OCI-LY3 (cell line): ENCODE data around the gene AKR1A1.

Experiments
- H2AFZ ChIP-seq: fragments of 200-600, 300-600 bp; shearing (Covaris generic); 2 replicates; pipeline ENCODE4 v1.6.0; 2014; ENCODE audit warnings: antibody characterized with exemption, low read depth, low read length
- H3K27ac ChIP-seq: fragments of 200-600, 300-600 bp; sonication (generic); 2 replicates; pipeline ENCODE4 v1.5.1; 2014; ENCODE audit warnings: mild to moderate bottlenecking, low read length, moderate library complexity, mixed read lengths
- H3K27me3 ChIP-seq: fragments of 200-600, 300-600 bp; sonication (generic); 2 replicates; pipeline ENCODE4 v1.6.1; 2014; ENCODE audit warnings: low read depth, low read length, mixed read lengths
- H3K36me3 ChIP-seq: fragments of 200-600, 300-600 bp; sonication (generic); replicated peaks from 2 replicates; pipeline ENCODE3; 2014; ENCODE audit warnings: low read depth, low read length, mixed read lengths
- H3K4me1 ChIP-seq: fragments of 300-600, 200-600 bp; sonication (generic); 2 replicates; pipeline ENCODE4 v1.6.1; 2014; ENCODE audit warnings: low read length, mixed read lengths
- H3K4me2 ChIP-seq: fragments of 200-600, 300-600 bp; sonication (generic); 2 replicates; pipeline ENCODE4 v1.6.1; 2014; ENCODE audit warnings: low read length, mixed read lengths
- H3K4me3 ChIP-seq: fragments of 300-600, 200-600 bp; sonication (generic); 2 replicates; pipeline ENCODE4 v1.5.1; 2014; ENCODE audit warnings: antibody characterized with exemption, mild to moderate bottlenecking, low read length, moderate library complexity
- H3K79me2 ChIP-seq: fragments of 300-600, 200-600 bp; shearing (Covaris generic); 2 replicates; pipeline ENCODE4 v1.6.1; 2014; ENCODE audit warnings: mild to moderate bottlenecking, low read length, mixed read lengths
- H3K9ac ChIP-seq: fragments of 300-600, 200-600 bp; shearing (Covaris generic); 2 replicates; pipeline ENCODE4 v1.6.0; 2014; ENCODE audit warnings: mild to moderate bottlenecking, low read length, moderate library complexity
- H3K9me3 ChIP-seq: fragments of 200-600, 300-600 bp; shearing (Covaris generic); 2 replicates; pipeline ENCODE4 v1.6.1; 2014; ENCODE audit warnings: low read length, mixed read lengths; ENCODE audit not compliant: insufficient read depth
- H4K20me1 ChIP-seq: fragments of 200-600, 300-600 bp; sonication (generic); 2 replicates; pipeline ENCODE4 v1.6.1; 2016; ENCODE audit warnings: low read length, mixed read lengths; ENCODE audit not compliant: insufficient read depth
- CTCF ChIP-seq: fragments of 200-600, 300-600 bp; sonication (generic); IDR thresholded peaks from 2 replicates; pipeline ENCODE4 v1.5.1; 2014; ENCODE audit warnings: antibody characterized with exemption, low read length, low read depth
- EZH2phosphoT487 ChIP-seq: fragments of 200-600 bp; shearing (Covaris generic); IDR thresholded peaks from 2 replicates; pipeline ENCODE4 v1.6.1; 2018; ENCODE audit warnings: antibody characterized with exemption, mixed run types, low read depth

Gene AKR1A1

DNA sequence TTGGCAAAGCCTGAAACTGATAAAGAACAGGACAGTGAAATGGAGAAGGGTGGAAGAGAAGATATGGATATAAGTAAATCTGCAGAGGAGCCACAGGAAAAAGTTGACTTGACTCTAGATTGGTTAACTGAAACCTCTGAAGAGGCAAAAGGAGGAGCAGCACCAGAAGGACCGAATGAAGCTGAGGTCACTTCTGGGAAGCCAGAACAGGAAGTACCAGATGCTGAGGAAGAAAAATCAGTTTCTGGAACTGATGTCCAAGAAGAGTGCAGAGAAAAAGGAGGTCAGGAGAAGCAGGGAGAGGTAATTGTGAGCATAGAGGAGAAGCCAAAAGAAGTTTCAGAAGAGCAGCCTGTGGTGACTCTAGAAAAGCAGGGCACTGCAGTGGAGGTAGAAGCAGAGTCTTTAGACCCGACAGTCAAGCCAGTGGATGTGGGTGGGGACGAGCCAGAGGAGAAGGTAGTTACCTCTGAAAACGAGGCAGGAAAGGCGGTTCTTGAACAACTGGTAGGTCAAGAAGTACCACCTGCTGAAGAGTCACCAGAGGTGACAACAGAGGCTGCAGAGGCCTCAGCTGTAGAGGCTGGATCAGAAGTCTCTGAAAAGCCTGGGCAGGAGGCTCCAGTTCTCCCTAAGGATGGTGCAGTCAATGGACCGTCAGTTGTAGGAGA, 56.9 kb downstream of the AKR1A1 start:
- peaks cover 43% of the 10 kb centered on the region for H3K36me3 ChIP-seq
- H3K27me3 ChIP-seq = no peaks in the 10 kb centered on the region
- peaks cover 24% of the 10 kb centered on the region for H3K79me2 ChIP-seq
- H3K4me3 ChIP-seq = no peak overlapping the region
- TF ChIP-seq CTCF (no peak), EZH2phosphoT487 (no peak)
- H3K4me1 ChIP-seq = peaks cover 9% of the 10 kb centered on the region
- no peaks in the 10 kb centered on the region for H3K9me3 ChIP-seq
- no peak overlapping the region for H3K27ac ChIP-seq
- H3K4me2 ChIP-seq = no peak overlapping the region
- no peak overlapping the region for H2AFZ ChIP-seq
- no peak overlapping the region for H3K9ac ChIP-seq
- peaks cover 27% of the 10 kb centered on the region for H4K20me1 ChIP-seq

DNA sequence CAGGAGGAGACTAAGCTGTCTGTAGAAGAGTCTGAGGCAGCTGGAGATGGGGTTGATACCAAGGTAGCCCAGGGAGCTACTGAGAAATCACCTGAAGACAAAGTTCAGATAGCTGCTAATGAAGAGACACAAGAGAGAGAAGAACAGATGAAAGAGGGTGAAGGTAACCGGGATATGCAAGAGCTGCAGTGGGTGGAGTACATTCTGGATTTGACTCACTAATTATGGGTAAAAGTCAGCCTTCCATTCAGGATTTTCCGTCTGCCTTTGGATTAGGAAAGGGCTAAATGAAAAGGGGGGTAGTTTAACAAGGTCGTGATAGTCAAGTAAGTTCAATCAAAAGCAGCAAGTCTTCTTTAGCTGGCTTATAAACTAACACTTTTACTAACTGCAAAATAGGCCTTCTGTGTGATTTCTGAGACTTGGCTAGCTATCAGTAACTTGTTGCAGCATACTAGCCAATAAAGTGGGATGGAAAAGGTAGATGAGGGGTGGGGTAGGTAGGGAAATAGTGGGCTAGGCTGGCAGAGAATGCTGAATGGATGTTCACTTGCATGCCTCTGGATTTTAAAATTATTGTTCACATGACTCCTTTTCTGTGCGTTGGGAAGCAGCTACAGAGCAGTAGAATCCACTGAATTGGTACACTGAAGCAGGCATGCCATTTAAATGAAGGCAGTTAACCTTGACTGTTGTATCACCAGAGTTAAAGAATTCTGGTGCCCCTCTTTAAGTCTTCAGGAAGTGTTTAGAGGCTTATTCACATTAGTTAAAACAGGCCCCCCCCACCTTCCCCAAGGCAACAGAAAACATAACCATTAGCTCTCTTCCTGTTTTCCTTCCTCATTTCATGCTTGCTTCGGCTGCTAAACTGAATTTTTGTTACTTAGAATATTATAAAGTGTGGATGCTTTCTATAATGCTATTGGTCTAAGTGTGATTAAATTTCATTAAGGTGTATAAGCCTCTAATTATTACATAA, 57.8 kb downstream of the AKR1A1 start:
- Histone ChIP-seq H3K36me3 (peaks cover 49% of the 10 kb centered on the region), H3K4me3 (no peak overlapping the region), H3K9ac (no peak overlapping the region), H3K79me2 (peaks cover 18% of the 10 kb centered on the region), H3K27ac (no peak overlapping the region), H3K4me1 (peaks cover 9% of the 10 kb centered on the region), H3K9me3 (no peaks in the 10 kb centered on the region), H3K27me3 (no peaks in the 10 kb centered on the region), H2AFZ (no peak overlapping the region), H3K4me2 (no peak overlapping the region), H4K20me1 (peaks cover 19% of the 10 kb centered on the region)
- no peak for TF ChIP-seq EZH2phosphoT487
- TF ChIP-seq CTCF = no peak

- no peaks in the 10 kb centered on the region for H3K27me3 ChIP-seq
- H3K9ac ChIP-seq = no peak overlapping the region
- H3K4me3 ChIP-seq = no peak overlapping the region
- H3K36me3 ChIP-seq = peaks cover 61% of the 10 kb centered on the region
- H2AFZ ChIP-seq = no peak overlapping the region
- peaks cover 8% of the 10 kb centered on the region for H3K79me2 ChIP-seq
- no peak overlapping the region for H3K4me2 ChIP-seq
- H3K9me3 ChIP-seq = no peaks in the 10 kb centered on the region
- H3K27ac ChIP-seq = no peak overlapping the region
- no peak for TF ChIP-seq CTCF
- no peak for TF ChIP-seq EZH2phosphoT487
- peaks cover 19% of the 10 kb centered on the region for H4K20me1 ChIP-seq
- H3K4me1 ChIP-seq = peaks cover 19% of the 10 kb centered on the region
These were observed 60.1 kb downstream of the AKR1A1 start for GRCh38 chr1:45610589-45611226.
